GM12891 (cell line): ENCODE measurements around the gene MAIP1.

Source experiments
- POLR2A ChIP-seq: IDR thresholded peaks from 2 replicates; pipeline ENCODE4 v1.6.1; 2011; ENCODE audit warnings: low read depth, low read length, control low read depth
- POLR2AphosphoS5 ChIP-seq: IDR thresholded peaks from 2 replicates; pipeline ENCODE4 v1.6.1; 2011; ENCODE audit warnings: low read depth, low read length, control low read depth
- POU2F2 ChIP-seq: IDR thresholded peaks from 2 replicates; pipeline ENCODE4 v1.6.1; 2011; ENCODE audit warnings: low read depth, mild to moderate bottlenecking, control low read depth, low read length, moderate library complexity
- SPI1 ChIP-seq: IDR thresholded peaks from 2 replicates; pipeline ENCODE4 v1.6.1; 2011; ENCODE audit warnings: low read depth, low read length, control low read depth
- TAF1 ChIP-seq: IDR thresholded peaks from 2 replicates; pipeline ENCODE4 v1.6.1; 2011; ENCODE audit warnings: low read depth, low read length, control low read depth

- TF ChIP-seq POLR2A = no peak
- 0 out of 2 replicates have a peak, but pooled peaks have one; percentile 25 for TF ChIP-seq SPI1
- TF ChIP-seq TAF1 = no peak
- TF ChIP-seq POLR2AphosphoS5 = no peak
- no peak for TF ChIP-seq POU2F2
Measured at GRCh38 chr2:199922856-199923255, 32.5 kb upstream of the MAIP1 start.
